ENCODE results near the gene C5orf58.

DNA sequence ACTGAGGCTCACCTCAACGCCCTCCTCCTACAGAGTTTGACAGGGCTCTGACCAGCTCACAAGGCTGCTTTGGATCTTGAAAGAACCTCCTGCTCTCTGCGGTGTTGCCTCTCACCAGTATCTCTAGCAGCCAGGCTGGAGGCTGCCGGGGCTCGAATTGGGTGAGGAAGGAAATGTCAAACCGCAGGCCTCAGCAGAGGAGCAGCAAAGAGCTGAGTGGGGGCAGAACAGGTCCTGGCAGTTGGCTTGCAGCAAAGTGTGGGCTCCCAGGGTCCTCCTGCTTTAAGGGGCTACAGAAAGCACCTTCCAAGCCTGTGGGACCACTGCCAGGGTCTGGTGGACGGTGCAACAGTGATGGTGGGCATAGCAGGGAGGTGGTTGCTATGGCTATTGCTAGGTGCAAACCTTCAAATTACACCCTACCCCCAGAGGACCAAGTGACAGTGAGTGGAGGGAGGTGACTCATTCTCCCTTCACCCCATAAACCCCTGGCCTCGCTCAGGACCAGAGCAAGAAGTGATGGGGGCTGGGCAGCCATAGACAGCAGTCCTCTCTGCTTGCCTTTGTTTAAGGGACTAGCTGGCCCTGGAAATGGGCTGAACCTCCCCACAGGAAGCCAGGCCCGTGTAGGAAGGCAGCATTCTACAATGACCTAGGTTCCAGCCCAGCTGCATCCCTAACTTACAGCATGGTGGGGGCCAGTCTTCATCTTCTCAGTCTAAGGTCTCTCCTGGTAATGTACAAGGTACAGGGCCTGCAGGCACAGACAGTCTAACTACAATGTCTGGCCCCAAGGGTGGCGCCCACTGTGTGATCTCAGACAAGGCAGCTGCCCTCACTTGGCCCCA is 46.0 kb downstream of the C5orf58 start:
- TF ChIP-seq ZNF274 (IDR thresholded peaks at IDR 0.05; ENCODE audit: low read length), result no peak
- TF ChIP-seq ZNF274 (tag by site-specific recombination; IDR thresholded peaks at IDR 0.05; ENCODE audit: borderline replicate concordance), result no peak
- TF ChIP-seq, protein P1, sequence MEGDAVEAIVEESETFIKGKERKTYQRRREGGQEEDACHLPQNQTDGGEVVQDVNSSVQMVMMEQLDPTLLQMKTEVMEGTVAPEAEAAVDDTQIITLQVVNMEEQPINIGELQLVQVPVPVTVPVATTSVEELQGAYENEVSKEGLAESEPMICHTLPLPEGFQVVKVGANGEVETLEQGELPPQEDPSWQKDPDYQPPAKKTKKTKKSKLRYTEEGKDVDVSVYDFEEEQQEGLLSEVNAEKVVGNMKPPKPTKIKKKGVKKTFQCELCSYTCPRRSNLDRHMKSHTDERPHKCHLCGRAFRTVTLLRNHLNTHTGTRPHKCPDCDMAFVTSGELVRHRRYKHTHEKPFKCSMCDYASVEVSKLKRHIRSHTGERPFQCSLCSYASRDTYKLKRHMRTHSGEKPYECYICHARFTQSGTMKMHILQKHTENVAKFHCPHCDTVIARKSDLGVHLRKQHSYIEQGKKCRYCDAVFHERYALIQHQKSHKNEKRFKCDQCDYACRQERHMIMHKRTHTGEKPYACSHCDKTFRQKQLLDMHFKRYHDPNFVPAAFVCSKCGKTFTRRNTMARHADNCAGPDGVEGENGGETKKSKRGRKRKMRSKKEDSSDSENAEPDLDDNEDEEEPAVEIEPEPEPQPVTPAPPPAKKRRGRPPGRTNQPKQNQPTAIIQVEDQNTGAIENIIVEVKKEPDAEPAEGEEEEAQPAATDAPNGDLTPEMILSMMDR (tag by site-specific recombination; IDR thresholded peaks at IDR 0.05), result no peak
- TF ChIP-seq ZNF544 (tag by site-specific recombination; IDR thresholded peaks at IDR 0.05), result no peak
- TF ChIP-seq ZBTB1 (tag by site-specific recombination; IDR thresholded peaks at IDR 0.05), result no peak
- no peak for TF ChIP-seq ZNF121 (tag by site-specific recombination; IDR thresholded peaks at IDR 0.05)
